GM12878 (cell line): ENCODE data around the gene ZNF764. TPM values are rescaled to one million over a fixed set of nuclear protein-coding genes. Genes with fewer than 3 reads are reported as not detected.

Source experiments
- ATAC-seq: fragments of 200-7000 bp; cut with Tn5 transposase; 3 replicates; pipeline ENCODE4 v1.9.1; 2020; ENCODE audit warnings: mild to moderate bottlenecking, moderate library complexity
- BruUV-seq: library from RNA; stranded (reverse); fragments of 400-500 nt; replicated peaks from 2 replicates; lab custom pipeline; 2021; lab: Mats Ljungman, UMichigan
- CTCF ChIA-PET: fragments of 300-600 bp; sonication (Branson Sonifier 250); formaldehyde crosslinking; extraction: SDS; loops from one replicate; lab custom pipeline; 2021; ENCODE audit warnings: inconsistent platforms; lab: Yijun Ruan, JAX
- POLR2A ChIA-PET: fragments of 350-600 bp; formaldehyde crosslinking; extraction: SDS; loops from one replicate; lab custom pipeline; 2021; ENCODE audit warnings: inconsistent platforms; lab: Charles Lee
- RAD21 ChIA-PET: fragments of 300-600 bp; sonication (Branson Sonifier 250); formaldehyde crosslinking; loops from one replicate; lab custom pipeline; 2023; ENCODE audit warnings: antibody characterized with exemption; ENCODE audit not compliant: unreplicated experiment; lab: Charles Lee
- SMC1A ChIA-PET: fragments of 300-600 bp; sonication (Branson Sonifier 250); formaldehyde crosslinking; loops from one replicate; lab custom pipeline; 2023; ENCODE audit not compliant: unreplicated experiment, uncharacterized antibody; lab: Charles Lee
- DNase-seq: peaks from one replicate; pipeline ENCODE4 v3.0.0-alpha.2; 2011; ENCODE audit warnings: low read depth, low spot score
- FAIRE-seq: peaks from 3 replicates; lab custom pipeline; 2011; peaks lifted over from hg19 to GRCh38; lab: Jason Lieb, UNC
- H2AFZ ChIP-seq: 2 replicates; pipeline ENCODE4 v1.6.0; 2011; ENCODE audit warnings: low read depth, low read length, control low read depth; ENCODE audit not compliant: control insufficient read depth
- H3K27ac ChIP-seq: 2 replicates; pipeline ENCODE4 v1.5.1; 2011; ENCODE audit warnings: control low read depth; ENCODE audit not compliant: control insufficient read depth, insufficient read depth
- H3K27me3 ChIP-seq, 2 experiments: replicated peaks in 1 of 2; 2 replicates each; pipeline versions ENCODE4 v1.6.0 to v1.6.1; 2011; ENCODE audit warnings: low read length in 1 of 2; ENCODE audit not compliant: control insufficient read depth in 2 of 2, insufficient read depth in 2 of 2
- H3K36me3 ChIP-seq, 2 experiments: 2 replicates each; pipeline ENCODE4 v1.5.1; 2011; ENCODE audit warnings: low read length in 1 of 2; ENCODE audit not compliant: control insufficient read depth in 2 of 2, insufficient read depth in 2 of 2
- H3K4me1 ChIP-seq: 2 replicates; pipeline ENCODE4 v1.6.1; 2011; ENCODE audit warnings: mild to moderate bottlenecking, low read length, moderate library complexity, mixed read lengths; ENCODE audit not compliant: control insufficient read depth, insufficient read depth
- H3K4me2 ChIP-seq: 2 replicates; pipeline ENCODE4 v1.6.0; 2011; ENCODE audit warnings: control low read depth; ENCODE audit not compliant: control insufficient read depth, insufficient read depth
- H3K4me3 ChIP-seq: fragments of 200-600 bp; sonication (generic); 2 replicates; pipeline ENCODE4 v1.5.1; 2016
- H3K79me2 ChIP-seq: 2 replicates; pipeline ENCODE4 v1.6.0; 2011; ENCODE audit warnings: low read length; ENCODE audit not compliant: control insufficient read depth, insufficient read depth
- H3K9ac ChIP-seq: 2 replicates; pipeline ENCODE4 v1.8.0; 2011; ENCODE audit warnings: low read length, control low read depth, mixed read lengths; ENCODE audit not compliant: control insufficient read depth, insufficient read depth
- H3K9me3 ChIP-seq: replicated peaks from 3 replicates; pipeline ENCODE4 v1.5.1; 2011; ENCODE audit warnings: mild to moderate bottlenecking, low read length; ENCODE audit not compliant: control insufficient read depth, insufficient read depth
- H4K20me1 ChIP-seq: 2 replicates; pipeline ENCODE4 v1.6.0; 2011; ENCODE audit not compliant: control insufficient read depth, insufficient read depth
- IKZF2 ChIP-seq, 2 experiments: fragments of 450-650 bp; IDR thresholded peaks; 2 replicates each; pipeline ENCODE4 v1.6.1; 2017; ENCODE audit warnings: mild to moderate bottlenecking in 2 of 2, moderate library complexity in 2 of 2
- REST ChIP-seq: IDR thresholded peaks from 2 replicates; pipeline ENCODE4 v1.6.1; 2012; ENCODE audit warnings: mild to moderate bottlenecking, low read depth, low read length
- TBL1XR1 ChIP-seq: IDR thresholded peaks from 2 replicates; pipeline ENCODE4 v1.6.1; 2012; ENCODE audit warnings: low read depth, low read length, improper control_type of control experiment
- ZZZ3 ChIP-seq: IDR thresholded peaks from 2 replicates; pipeline ENCODE4 v1.6.1; 2011; ENCODE audit warnings: low read depth; ENCODE audit not compliant: control insufficient read depth, insufficient read length
- WGBS: methylation state at CpG from one replicate; pipeline ENCODE4 v1.1.6; 2016; ENCODE audit warnings: low lambda C conversion rate; ENCODE audit not compliant: insufficient replicate concordance, insufficient coverage; ENCODE audit errors: missing lambda C conversion rate; 5-methylcytosine and 5-hydroxymethylcytosine counted together
- in situ Hi-C: fragments of 300-500 bp; cut with MboI; formaldehyde crosslinking; loops from 9 replicates; pipeline ENCODE4 v1.14.3; 2018; ENCODE audit warnings: mixed read lengths
- intact Hi-C: fragments of 100-400 bp; cut with micrococcal nuclease; formaldehyde crosslinking; loops from one replicate; pipeline ENCODE4 v1.14.2; 2022; ENCODE audit not compliant: unreplicated experiment
- polyA plus RNA-seq, 11 experiments: library from polyadenylated mRNA; depleted of rRNA in 4 of 11; unstranded in 6 of 11; stranded (reverse) in 5 of 11; fragments of >200 nt; fragmentation: Nextera tagmentation in 4 of 11; fragmentation: Illumina TruSeq in 1 of 11; extraction: Ambion mirVana in 4 of 11; extraction: Trizol in 1 of 11; gene quantifications; 1 replicate in 1 of 11; 2 replicates in 10 of 11; pipeline versions ENCODE4 v1.2.1 to v1.2.3, GENCODE V29; 2011 to 2016; ENCODE audit warnings: inconsistent platforms in 2 of 11, missing spikeins in 2 of 11, low read depth in 1 of 11
- total RNA-seq, 4 experiments: library from RNA; depleted of rRNA in 3 of 4; stranded (reverse); fragments of >200 nt in 3 of 4; fragmentation: Illumina TruSeq in 1 of 4; extraction: Trizol in 1 of 4; gene quantifications; 2 replicates each; pipeline versions ENCODE4 v1.2.1 to v1.2.3, GENCODE V29; 2013 to 2021

ZNF764 gene
- total and polyA plus RNA-seq, 10 of the 15 experiments (the other 5 are each of a cell fraction or from before 2014, with no cell fraction given): 0.61 to 11.9 (median 3.8) TPM

DNA sequence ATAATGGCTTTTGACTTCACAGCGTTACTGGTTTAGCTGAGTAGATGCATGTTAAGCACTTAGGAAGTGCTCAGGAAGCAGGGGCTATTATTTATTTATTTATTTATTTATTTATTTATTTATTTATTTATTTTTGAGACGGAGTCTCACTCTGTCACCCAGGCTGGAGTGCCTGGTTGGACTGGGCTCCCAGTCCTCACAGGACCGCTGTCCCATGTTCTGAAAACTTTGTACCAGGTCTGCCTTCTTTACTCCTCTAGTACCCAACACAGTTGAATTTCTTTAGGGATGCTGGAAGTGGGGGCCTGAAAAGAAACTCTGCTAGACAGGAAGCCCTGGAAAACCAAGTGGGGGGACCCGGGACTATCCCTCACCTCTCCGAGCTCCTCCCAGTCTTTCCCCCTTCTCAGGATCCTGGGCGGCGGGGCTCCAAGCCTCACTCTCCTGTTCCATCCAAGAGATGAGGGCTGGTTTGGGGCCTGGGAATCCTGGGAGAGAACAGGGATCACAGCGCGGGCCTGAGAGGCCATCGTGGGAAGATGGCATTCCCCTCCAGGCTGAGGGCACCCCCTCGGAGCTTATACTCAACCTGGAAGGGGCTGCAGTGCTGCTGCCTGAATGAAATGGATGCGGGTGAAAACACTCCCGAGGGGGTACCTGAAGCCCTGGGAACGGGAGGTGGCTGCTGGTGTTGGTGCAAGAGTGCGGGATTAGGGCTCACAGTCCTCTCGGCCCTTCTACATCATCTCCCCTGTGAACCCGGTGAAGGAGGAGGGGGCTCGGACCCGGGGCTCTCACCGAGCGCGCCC is 12.7 kb upstream of the ZNF764 start:
- H3K4me2 ChIP-seq: peak overlapping the region; percentile 99
- TF ChIP-seq REST (peak; percentile 71), ZZZ3 (no peak), TBL1XR1 (no peak), IKZF2 (IDR thresholded peaks at IDR 0.05) (peak; percentile 31 to 39; a peak in 2 of 4 replicates)
- RAD21 ChIA-PET: interaction anchor here (0.8 to 3.3 kb wide), 7 partner anchors 13 to 141 kb away, joined by 4 to 28 read pairs (median 8); partner anchors contain the start of genes DCTPP1, ZNF747, ZNF764 and ZNF785
- H3K9ac ChIP-seq: peak overlapping the region; percentile 90
- ATAC-seq (no peak), FAIRE-seq (no peak), DNase-seq (no peak)
- SMC1A ChIA-PET: interaction anchor here (0.7 to 1.8 kb wide), 5 partner anchors 11 to 151 kb away, joined by 3 to 4 read pairs (median 3); partner anchors contain the start of gene DCTPP1
- no TSS peak for BruUV-seq
- H3K36me3 ChIP-seq: no peaks in the 10 kb centered on the region; a peak in 1 of 4 replicates
- peaks cover 27% of the 10 kb centered on the region for H3K4me1 ChIP-seq
- H4K20me1 ChIP-seq: no peaks in the 10 kb centered on the region
- in situ Hi-C loops (no loop called here), intact Hi-C loops (loop anchor here (10.0 kb wide), 1 partner anchor 84 kb away; the partner anchor contains the start of genes FBRS and PRR14)
- POLR2A ChIA-PET: interaction anchor here (0.7 to 3.1 kb wide), 9 partner anchors 9 to 141 kb away, joined by 3 to 31 read pairs (median 6); partner anchors contain the start of genes DCTPP1, ZNF747 and ZNF764
- peak overlapping the region; percentile 93 for H3K27ac ChIP-seq
- H3K79me2 ChIP-seq: peaks cover 11% of the 10 kb centered on the region
- no peaks in the 10 kb centered on the region for H3K9me3 ChIP-seq
- H3K4me3 ChIP-seq: peak overlapping the region; percentile 81
- WGBS: 32% methylated on average over 22 of the region's 22 CpGs
- CTCF ChIA-PET: interaction anchor here (0.6 to 3.1 kb wide), 7 partner anchors 9 to 47 kb away, joined by 3 to 13 read pairs (median 4); partner anchors contain the start of genes ZNF689 and ZNF764
- no peaks in the 10 kb centered on the region for H3K27me3 ChIP-seq
- peak overlapping the region; percentile 71 for H2AFZ ChIP-seq
